Cerebellar cortex (tissue), 1 donor: ENCODE results near the gene KMT2C.
A peak's percentile ranks its signal among the peaks of the same experiment; 100 is the strongest.

Source experiments
- DNase-seq: peaks from one replicate; pipeline ENCODE4 v3.0.0-alpha.2; 2015; ENCODE audit warnings: low spot score

KMT2C gene

GRCh38 chr7:152203095-152203494 lies 232.7 kb downstream of the KMT2C start:
- no peak for DNase-seq

DNA sequence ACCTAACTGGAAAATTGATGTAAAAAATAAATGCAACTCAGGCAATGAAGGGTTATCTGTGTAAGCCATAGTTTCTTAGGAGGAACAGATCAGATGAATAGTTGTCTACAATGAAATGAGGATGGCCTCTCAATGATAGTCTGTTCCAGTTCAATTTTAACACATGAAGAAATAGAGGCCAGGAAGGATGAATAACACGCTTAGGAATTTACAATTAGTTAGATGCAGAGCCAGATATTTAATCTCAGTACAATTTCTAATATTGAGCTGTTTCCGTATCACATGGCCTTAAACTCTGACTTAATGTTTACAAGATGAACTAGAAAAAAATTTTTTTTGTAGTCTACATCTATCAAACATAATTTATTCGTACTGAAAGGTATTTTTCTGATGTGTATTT lies 233.7 kb downstream of the KMT2C start:
- DNase-seq = no peak

GRCh38 chr7:152200395-152200794 lies 235.4 kb downstream of the KMT2C start:
- no peak for DNase-seq

DNA sequence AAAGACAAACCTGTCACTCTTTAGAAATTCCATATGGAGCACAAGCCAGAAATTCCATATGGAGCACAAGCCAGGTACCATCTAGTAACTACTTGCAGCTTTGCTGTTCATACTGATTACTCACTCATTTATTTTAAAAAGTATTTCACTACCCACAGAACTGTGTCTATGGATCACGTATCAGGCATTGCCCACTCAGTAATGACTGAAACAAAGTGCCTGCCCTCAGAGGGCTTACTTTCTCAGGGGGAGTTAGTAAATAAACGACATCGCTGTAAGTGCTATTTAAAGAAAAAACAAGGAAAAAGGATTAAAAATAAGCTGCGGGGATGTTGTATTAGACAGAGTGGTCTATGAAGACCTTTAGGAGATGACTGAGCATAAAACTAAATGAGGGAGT lies 239.4 kb downstream of the KMT2C start:
- DNase-seq = no peak

- no peak for DNase-seq
Measured at GRCh38 chr7:152193880-152194279, 241.9 kb downstream of the KMT2C start.

DNA sequence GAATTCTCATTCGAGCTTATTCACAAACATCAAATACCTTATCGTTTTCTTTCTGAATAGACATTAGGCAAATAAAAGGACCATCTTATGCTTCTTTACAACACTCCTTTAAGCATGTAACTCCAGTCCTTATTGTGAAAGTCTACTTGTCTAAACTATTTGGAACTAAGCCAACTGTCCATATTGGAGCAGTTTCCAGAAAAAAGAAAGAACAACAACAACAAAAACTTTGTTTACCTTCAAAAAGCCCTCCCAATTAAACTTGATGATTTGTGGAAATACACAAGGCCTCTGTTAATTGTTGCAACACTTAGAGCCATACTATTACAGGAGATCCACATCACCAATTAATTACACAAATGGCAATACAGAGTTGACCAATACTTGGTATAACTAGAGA lies 246.7 kb downstream of the KMT2C start:
- no peak for DNase-seq

GRCh38 chr7:152185558-152185957 lies 250.2 kb downstream of the KMT2C start:
- DNase-seq = no peak

DNA sequence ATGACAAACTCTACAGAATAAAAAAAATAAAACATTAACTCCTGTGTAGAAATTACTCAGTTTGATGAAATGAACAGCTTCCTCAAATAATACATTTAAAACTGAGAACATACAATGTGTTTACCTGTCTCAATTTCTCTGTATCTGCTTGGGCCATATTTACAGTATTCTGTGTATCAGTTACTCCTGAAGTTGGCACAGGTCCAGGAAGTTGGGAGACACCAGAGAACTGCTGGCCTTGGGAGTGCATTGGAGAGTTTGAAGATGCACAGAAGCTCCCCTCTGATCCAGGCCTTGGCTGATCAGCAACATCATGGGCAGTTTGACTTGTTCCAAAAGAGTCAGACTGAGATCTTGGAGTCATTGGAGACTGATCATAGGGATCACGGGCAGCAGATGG lies 255.2 kb downstream of the KMT2C start:
- DNase-seq = no peak

DNA sequence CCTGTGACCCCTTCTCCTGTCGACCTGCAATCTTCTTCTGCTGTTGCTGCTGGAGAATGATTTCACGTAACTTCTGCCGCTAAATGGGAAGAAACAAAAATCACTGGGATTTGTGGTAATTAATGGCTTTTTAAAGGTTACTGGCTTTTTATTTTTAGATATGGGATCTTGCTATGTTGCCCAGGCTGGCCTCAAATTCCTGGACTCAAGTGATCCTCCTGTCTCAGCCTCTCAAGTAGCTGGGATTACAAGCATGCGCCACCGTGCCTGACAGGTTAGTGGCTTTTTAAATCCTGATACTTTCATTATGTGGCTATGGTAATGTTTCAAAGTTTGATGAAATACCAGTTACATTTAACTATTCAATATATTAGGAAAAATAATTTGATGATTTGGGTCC lies 255.8 kb downstream of the KMT2C start:
- no peak for DNase-seq

DNA sequence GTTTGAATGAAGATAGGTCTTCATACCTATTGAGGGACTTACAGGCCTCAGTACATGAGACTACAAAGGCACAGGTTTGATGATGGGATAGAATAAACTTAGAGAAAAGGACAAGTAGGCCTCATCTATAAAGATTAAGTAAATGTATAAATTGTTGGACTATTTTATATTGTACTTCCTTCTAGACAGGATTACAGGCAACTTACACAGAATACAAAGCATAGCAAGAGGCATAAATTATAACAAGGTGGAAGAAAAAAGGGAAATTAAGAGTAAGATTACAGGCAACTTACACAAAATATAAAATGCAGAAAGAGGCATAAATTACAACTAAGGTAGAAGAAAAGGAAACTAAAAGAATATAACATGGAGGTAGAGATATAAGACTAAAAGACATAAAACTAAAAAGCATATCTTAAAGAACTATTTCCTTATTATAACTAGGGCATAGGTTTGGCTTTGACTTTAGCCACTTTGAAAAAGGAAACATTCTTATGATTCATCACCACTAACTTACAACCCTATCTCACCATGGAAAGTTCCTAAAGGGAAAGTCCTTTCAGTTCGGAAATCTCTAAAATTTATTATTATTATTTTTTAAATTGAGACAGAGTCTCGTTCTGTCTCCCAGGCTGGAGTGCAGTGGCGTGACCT lies 257.3 kb downstream of the KMT2C start:
- no peak for DNase-seq

GRCh38 chr7:152177681-152178404 lies 258.0 kb downstream of the KMT2C start:
- no peak for DNase-seq

DNA sequence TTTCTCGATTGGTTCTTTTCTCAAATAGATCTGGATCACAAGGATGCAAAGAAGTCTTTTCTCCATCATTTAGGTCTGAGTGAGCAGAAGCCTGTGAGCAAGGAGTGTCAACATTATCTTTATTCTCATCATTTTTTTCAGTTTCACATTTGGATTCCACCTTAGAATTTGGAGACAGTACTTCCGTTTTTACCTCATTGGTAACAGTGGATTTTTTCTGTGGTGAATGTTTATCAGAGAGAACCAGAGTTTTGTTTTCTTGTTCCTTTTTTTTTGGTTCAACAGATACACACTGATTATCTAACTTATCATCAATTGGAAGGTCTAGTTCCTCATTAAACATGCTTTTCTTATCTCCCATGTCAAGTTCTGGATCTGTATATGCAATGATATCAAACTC lies 259.0 kb downstream of the KMT2C start:
- no peak for DNase-seq

DNA sequence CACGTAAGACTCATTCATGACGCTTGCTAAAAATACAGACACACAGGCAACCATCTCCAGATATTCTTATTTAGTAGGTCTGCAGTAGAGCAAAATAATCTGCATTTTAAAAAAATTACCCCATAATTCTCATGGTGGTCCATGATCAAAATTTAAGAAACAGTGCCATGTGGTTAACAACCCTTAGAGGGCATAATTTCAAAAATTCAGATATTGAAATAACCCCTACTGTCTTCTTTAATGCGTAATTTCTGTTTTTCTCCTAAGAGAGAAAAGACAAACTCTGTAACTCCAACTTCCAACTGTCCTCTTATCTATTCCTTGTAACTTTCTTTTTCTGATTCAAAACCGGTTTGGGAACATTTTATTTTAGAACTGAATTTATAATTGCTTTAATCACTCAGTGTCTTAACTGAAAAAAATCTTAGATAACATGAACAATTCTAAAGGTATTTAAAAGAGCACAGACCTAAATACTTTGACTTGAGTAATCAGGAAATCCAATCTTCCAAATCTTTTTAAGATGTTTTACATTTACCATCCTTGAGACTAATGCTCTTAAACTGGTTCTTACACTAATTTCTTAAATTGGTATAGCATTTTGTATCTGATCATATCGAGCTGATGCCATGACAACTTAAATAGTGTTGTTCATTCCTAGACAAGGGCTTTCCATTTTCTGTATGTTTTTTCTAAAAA lies 262.3 kb downstream of the KMT2C start:
- DNase-seq = no peak

- DNase-seq = no peak
Measured at GRCh38 chr7:152162287-152162686, 273.5 kb downstream of the KMT2C start.

DNA sequence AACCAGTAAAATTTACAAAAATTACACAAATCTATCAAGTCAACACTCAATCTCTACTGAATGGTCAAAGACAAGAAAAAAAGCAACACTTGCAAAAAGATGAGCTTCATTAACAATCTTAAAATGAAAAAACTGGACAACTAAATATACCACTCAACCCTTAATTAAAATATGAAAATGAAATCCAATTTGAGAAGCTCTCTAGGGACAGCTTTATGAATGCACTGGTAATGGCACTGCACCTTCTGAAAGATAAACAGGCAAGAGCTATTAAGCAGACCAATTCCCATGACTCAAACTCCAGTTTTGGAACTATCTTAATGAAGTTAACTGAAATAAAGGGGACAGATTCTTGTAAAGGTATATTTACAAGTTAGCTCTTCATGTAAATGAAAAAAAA lies 274.6 kb downstream of the KMT2C start:
- DNase-seq = no peak

- DNase-seq = no peak
Measured at GRCh38 chr7:152158801-152159587, 276.8 kb downstream of the KMT2C start.

DNA sequence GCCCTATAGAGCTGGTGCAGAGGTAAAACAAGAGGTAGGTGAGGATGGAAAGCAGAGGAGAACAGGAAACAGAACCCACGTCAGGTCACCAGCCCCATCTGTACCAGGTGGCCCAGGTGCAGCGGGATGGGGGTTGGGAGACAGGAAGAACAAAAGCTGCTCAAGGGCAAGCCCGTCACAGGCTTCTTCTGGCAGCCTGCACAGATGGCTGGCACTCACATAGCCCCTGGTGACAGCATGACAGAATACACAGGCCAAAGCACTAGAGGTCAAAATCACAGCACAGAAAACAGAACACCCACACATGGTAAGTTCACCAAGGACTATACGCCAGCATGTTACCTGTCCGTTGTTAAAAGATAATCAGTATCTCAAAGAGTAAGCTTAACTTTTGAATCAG lies 283.5 kb downstream of the KMT2C start:
- DNase-seq = no peak

DNA sequence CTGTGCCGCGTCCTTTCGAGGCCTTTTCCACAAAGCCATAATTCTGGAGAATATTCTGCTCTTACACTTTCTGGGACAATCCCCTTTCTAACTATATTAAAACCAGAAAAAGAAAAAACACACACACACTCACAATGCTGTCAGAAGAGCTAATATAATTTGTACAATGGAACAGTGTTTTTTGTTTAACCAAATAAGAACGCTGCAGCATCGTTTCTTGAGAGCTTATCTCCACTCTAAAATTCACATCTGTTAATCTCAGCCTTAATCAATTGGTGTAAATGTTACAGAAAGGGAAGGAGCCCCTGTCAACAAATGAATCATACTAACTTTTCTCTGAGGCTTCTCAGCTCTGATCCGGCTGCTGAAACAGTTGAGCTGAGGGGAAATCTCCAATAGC lies 286.4 kb downstream of the KMT2C start:
- no peak for DNase-seq

- DNase-seq = no peak
Measured at GRCh38 chr7:152148706-152149105, 287.1 kb downstream of the KMT2C start.

DNA sequence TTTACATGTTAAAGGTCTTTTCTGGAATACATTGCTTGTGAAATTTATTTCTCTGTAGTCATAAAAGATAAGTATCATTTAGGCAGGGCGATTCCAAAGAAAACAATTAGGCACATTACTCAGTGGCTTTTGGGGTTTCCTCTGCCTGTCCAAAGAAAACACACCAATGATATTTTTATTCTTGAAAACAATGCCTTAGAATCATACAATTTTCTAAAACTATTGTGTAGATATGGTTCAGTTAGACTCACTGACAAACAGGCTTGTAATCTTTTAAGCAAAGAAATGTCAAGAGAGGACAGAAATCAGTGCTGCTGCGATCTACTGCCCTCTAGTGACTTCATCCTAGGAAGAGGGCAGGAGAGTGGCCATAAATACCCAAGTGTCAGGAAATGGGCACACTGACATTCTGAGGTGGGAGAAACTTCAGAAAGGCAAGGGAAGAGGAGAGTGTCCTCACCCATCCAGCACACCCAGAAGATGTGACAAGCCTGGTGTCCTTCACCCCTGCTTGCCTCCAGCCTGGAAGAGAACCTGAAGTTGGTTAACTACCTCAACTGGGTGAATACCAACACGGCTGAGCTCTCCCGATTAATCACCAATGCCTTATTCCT lies 289.8 kb downstream of the KMT2C start:
- DNase-seq = peak; percentile 63

- DNase-seq = no peak
Measured at GRCh38 chr7:152144557-152145245, 291.1 kb downstream of the KMT2C start.
